Tibial nerve (tissue), 4 donors: ENCODE data around the gene KCNRG. TPM values are rescaled to one million over a fixed set of nuclear protein-coding genes. Genes with fewer than 3 reads are reported as not detected.

Source experiments
- DNase-seq, 2 donors: peaks; one replicate each; pipeline ENCODE4 v3.0.0-alpha.2; 2019; ENCODE audit warnings: low spot score in 2 of 2
- H3K27ac ChIP-seq, 4 donors: fragments of 200-600 bp; sonication (generic) in 3 of 4; one replicate each; pipeline ENCODE4 v1.5.1; 2017 to 2019; ENCODE audit warnings: mild to moderate bottlenecking in 1 of 4
- H3K27me3 ChIP-seq, 2 donors: fragments of 200-600 bp; sonication (generic) in 1 of 2; one replicate each; pipeline versions ENCODE4 v1.5.1 to v1.6.0; 2017 to 2019
- H3K36me3 ChIP-seq, 3 donors: fragments of 200-600 bp; sonication (generic); one replicate each; pipeline ENCODE4 v1.5.1; 2018 to 2019
- H3K4me1 ChIP-seq, 4 donors: fragments of 200-600 bp; sonication (generic) in 3 of 4; one replicate each; pipeline ENCODE4 v1.5.1; 2017 to 2019
- H3K4me3 ChIP-seq, 4 donors: fragments of 200-600 bp; sonication (generic) in 3 of 4; one replicate each; pipeline ENCODE4 v1.5.1; 2017 to 2019; ENCODE audit warnings: mild to moderate bottlenecking in 1 of 4, moderate library complexity in 1 of 4
- H3K9me3 ChIP-seq, 4 donors: fragments of 200-600 bp; sonication (generic) in 3 of 4; one replicate each; pipeline ENCODE4 v1.5.1; 2017 to 2019
- CTCF ChIP-seq, 5 experiments: fragments of 200-600 bp in 3 of 5; fragments of 450-650 bp in 2 of 5; sonication (generic) in 3 of 5; IDR thresholded peaks; one replicate each; pipeline ENCODE4 v1.5.1; 2016 to 2019; ENCODE audit warnings: antibody characterized with exemption in 5 of 5, mild to moderate bottlenecking in 3 of 5, moderate library complexity in 2 of 5
- EP300 ChIP-seq, 2 donors: sonication (generic); formaldehyde crosslinking; IDR thresholded peaks; one replicate each; pipeline ENCODE4 v1.6.1; 2017; ENCODE audit warnings: antibody characterized with exemption in 2 of 2, mild to moderate bottlenecking in 1 of 2
- POLR2A ChIP-seq, 2 donors: fragments of 450-650 bp; IDR thresholded peaks; one replicate each; pipeline ENCODE4 v1.6.1; 2017; ENCODE audit warnings: antibody characterized with exemption in 2 of 2, mild to moderate bottlenecking in 2 of 2, moderate library complexity in 2 of 2
- WGBS, 2 donors: methylation state at CpG; one replicate each; pipeline ENCODE4 v1.1.5; 2018; 5-methylcytosine and 5-hydroxymethylcytosine counted together
- total RNA-seq, 4 donors: library from RNA; depleted of rRNA; stranded (reverse); fragments of >200 nt; gene quantifications; one replicate each; pipeline ENCODE4 v1.1.0, GENCODE V29; 2016

KCNRG gene, protein sequence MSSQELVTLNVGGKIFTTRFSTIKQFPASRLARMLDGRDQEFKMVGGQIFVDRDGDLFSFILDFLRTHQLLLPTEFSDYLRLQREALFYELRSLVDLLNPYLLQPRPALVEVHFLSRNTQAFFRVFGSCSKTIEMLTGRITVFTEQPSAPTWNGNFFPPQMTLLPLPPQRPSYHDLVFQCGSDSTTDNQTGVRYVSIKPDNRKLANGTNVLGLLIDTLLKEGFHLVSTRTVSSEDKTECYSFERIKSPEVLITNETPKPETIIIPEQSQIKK
- total RNA-seq = 1 to 10 TPM in 2 of 4 donors, under 1 TPM in 2; 0.60 to 2.4 (median 1.6) TPM

- WGBS, 2 donors = 43 to 48% methylated on average over 5 of the region's 5 CpGs
- peaks cover 0 to 51% (median 0%) of the 10 kb centered on the region in 3 donors for H3K36me3 ChIP-seq
- TF ChIP-seq CTCF (IDR thresholded peaks at IDR 0.05) = no peak
- no peaks in the 10 kb centered on the region for H3K27me3 ChIP-seq
- peaks cover 0 to 56% (median 13%) of the 10 kb centered on the region in 4 donors for H3K4me1 ChIP-seq
- H3K9me3 ChIP-seq = no peaks in the 10 kb centered on the region
- H3K27ac ChIP-seq = peak within 1 kb of the TSS in 1 of 4 donors; percentile 2
- no peak within 1 kb of the TSS for H3K4me3 ChIP-seq
- DNase-seq = no peak
Observed at GRCh38 chr13:50015258-50015657, at the start of gene KCNRG. TSS of gene KCNRG (plus strand) at chr13:50015444. CDS start at chr13:50015494, 50 bp downstream.

GRCh38 chr13:49967456-49967855 lies 47.8 kb upstream of the KCNRG start:
- H3K9me3 ChIP-seq = peaks cover 0 to 36% (median 4%) of the 10 kb centered on the region in 4 donors
- DNase-seq = no peak
- H3K4me3 ChIP-seq = no peak overlapping the region
- H3K36me3 ChIP-seq = peaks cover 0 to 83% (median 0%) of the 10 kb centered on the region in 3 donors
- 92 to 97% methylated on average over 4 of the region's 4 CpGs for WGBS, 2 donors
- no peak overlapping the region for H3K27ac ChIP-seq
- no peak for TF ChIP-seq CTCF (IDR thresholded peaks at IDR 0.05)
- no peak for TF ChIP-seq EP300 (IDR thresholded peaks at IDR 0.05)
- no peak for TF ChIP-seq POLR2A (IDR thresholded peaks at IDR 0.05)
- no peaks in the 10 kb centered on the region for H3K27me3 ChIP-seq
- no peaks in the 10 kb centered on the region for H3K4me1 ChIP-seq

GRCh38 chr13:49972709-49973108 lies 42.5 kb upstream of the KCNRG start:
- DNase-seq = no peak
- peaks cover 0 to 7% (median 0%) of the 10 kb centered on the region in 4 donors for H3K4me1 ChIP-seq
- H3K4me3 ChIP-seq = no peak overlapping the region
- 83 to 90% methylated on average over 4 of the region's 4 CpGs for WGBS, 2 donors
- peaks cover 0 to 49% (median 0%) of the 10 kb centered on the region in 3 donors for H3K36me3 ChIP-seq
- no peak for TF ChIP-seq POLR2A (IDR thresholded peaks at IDR 0.05)
- TF ChIP-seq CTCF (IDR thresholded peaks at IDR 0.05) = no peak
- TF ChIP-seq EP300 (IDR thresholded peaks at IDR 0.05) = no peak
- peak overlapping the region in 1 of 4 donors; percentile 5 for H3K27ac ChIP-seq
- H3K27me3 ChIP-seq = no peaks in the 10 kb centered on the region
- no peaks in the 10 kb centered on the region for H3K9me3 ChIP-seq

DNA sequence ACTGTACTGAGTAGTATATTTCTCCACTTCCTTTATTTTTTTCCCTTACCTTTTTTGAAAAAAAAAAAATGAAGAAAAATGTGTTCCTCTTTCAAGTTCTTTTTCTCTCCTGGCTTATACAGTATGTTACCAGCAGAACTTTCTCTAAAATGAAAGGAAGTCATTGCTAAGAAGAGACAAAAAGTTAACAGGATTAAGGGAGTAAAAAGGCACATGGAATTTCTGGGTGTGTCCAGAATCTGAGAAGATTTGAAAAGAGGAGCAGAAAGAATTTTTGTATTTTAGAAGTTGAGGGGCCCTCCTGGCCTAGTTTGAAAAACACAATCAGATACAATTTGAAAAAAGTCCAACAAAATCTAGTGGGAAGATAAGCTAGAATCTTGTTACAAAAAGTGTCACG lies 39.4 kb upstream of the KCNRG start:
- H3K4me1 ChIP-seq = peaks cover 0 to 7% (median 0%) of the 10 kb centered on the region in 4 donors
- peaks cover 0 to 22% (median 0%) of the 10 kb centered on the region in 3 donors for H3K36me3 ChIP-seq
- DNase-seq = no peak
- no peaks in the 10 kb centered on the region for H3K27me3 ChIP-seq
- no peaks in the 10 kb centered on the region for H3K9me3 ChIP-seq
- no peak for TF ChIP-seq CTCF (IDR thresholded peaks at IDR 0.05)
- TF ChIP-seq EP300 (IDR thresholded peaks at IDR 0.05) = no peak
- TF ChIP-seq POLR2A (IDR thresholded peaks at IDR 0.05) = no peak
- no peak overlapping the region for H3K4me3 ChIP-seq
- 84 to 91% methylated on average over 1 of the region's 1 CpG for WGBS, 2 donors
- H3K27ac ChIP-seq = no peak overlapping the region
